Heart left ventricle (tissue), 16 donors: Measurements from ENCODE around the gene ROR1. TPM values are rescaled to one million over a fixed set of nuclear protein-coding genes. Genes with fewer than 3 reads are reported as not detected.

Source experiments
- ATAC-seq, 4 donors: fragments of 200-7000 bp; cut with Tn5 transposase; one replicate each; pipeline ENCODE4 v1.9.1; 2020 to 2022; ENCODE audit warnings: moderate library complexity in 4 of 4, mild to moderate bottlenecking in 3 of 4, moderate number of reproducible peaks in 1 of 4
- DNase-seq, 5 donors: peaks; one replicate each; pipeline ENCODE4 v3.0.0-alpha.2; 2020
- H3K27ac ChIP-seq, 12 donors: fragments of 200-600 bp; sonication (generic) in 4 of 12; one replicate each; pipeline versions ENCODE4 v1.5.0 to v1.8.0; 2016 to 2022; ENCODE audit warnings: mild to moderate bottlenecking in 2 of 12
- H3K27me3 ChIP-seq, 9 donors: fragments of 200-600 bp; sonication (generic) in 2 of 9; one replicate each; pipeline versions ENCODE4 v1.5.1 to v1.8.0; 2016 to 2022; ENCODE audit warnings: mild to moderate bottlenecking in 3 of 9
- H3K36me3 ChIP-seq, 9 donors: fragments of 200-600 bp; sonication (generic) in 2 of 9; one replicate each; pipeline versions ENCODE4 v1.5.0 to v1.8.0; 2018 to 2022; ENCODE audit warnings: mild to moderate bottlenecking in 2 of 9
- H3K4me1 ChIP-seq, 12 donors: fragments of 200-600 bp; sonication (generic) in 4 of 12; one replicate each; pipeline versions ENCODE4 v1.5.0 to v1.8.0; 2016 to 2022; ENCODE audit warnings: mild to moderate bottlenecking in 3 of 12
- H3K4me3 ChIP-seq, 12 donors: fragments of 200-600 bp; sonication (generic) in 4 of 12; one replicate each; pipeline versions ENCODE4 v1.5.0 to v1.8.0; 2017 to 2022; ENCODE audit warnings: mild to moderate bottlenecking in 9 of 12, moderate library complexity in 4 of 12
- H3K9me3 ChIP-seq, 12 donors: fragments of 200-600 bp; sonication (generic) in 4 of 12; one replicate each; pipeline versions ENCODE4 v1.5.0 to v1.8.0; 2016 to 2022; ENCODE audit warnings: mild to moderate bottlenecking in 1 of 12
- CTCF ChIP-seq, 12 donors: fragments of 200-600 bp; sonication (generic) in 4 of 12; IDR thresholded peaks; one replicate each; pipeline versions ENCODE4 v1.5.0 to v1.8.0; 2018 to 2022; ENCODE audit warnings: antibody characterized with exemption in 12 of 12, mild to moderate bottlenecking in 5 of 12
- POLR2A ChIP-seq, 2 donors: fragments of 450-650 bp; IDR thresholded peaks; one replicate each; pipeline ENCODE4 v1.6.1; 2017; ENCODE audit warnings: antibody characterized with exemption in 2 of 2, mild to moderate bottlenecking in 2 of 2, moderate library complexity in 2 of 2
- WGBS, 4 donors: extraction: QIAGEN DNeasy Blood & Tissue Kit in 2 of 4; methylation state at CpG; one replicate each; pipeline versions ENCODE4 v1.1.5 to v1.1.7; 2013 to 2018; 5-methylcytosine and 5-hydroxymethylcytosine counted together
- intact Hi-C, 10 donors: fragments of 100-400 bp; cut with DNase I; formaldehyde crosslinking; loops; one replicate each; pipeline versions ENCODE4 v1.11.1 to v1.14.2; 2022
- polyA plus RNA-seq, 2 donors: library from polyadenylated mRNA; stranded (reverse); fragments of 200-250 nt; gene quantifications; one replicate each; pipeline ENCODE4 v1.2.3, GENCODE V29; 2013
- total RNA-seq, 9 donors: library from RNA; depleted of rRNA in 2 of 9; stranded (reverse); fragments of >200 nt in 2 of 9; fragmentation: NEBNext Ultra II Directional in 3 of 9; extraction: Animal tissue kit (Norgen Biotek cat#: 25700) in 3 of 9; gene quantifications; one replicate each; pipeline versions ENCODE4 v1.1.0 to v1.2.4, GENCODE V29; 2016 to 2023
- donor health status: ischemic (EF 13 %, LVEDD 7.1; RV severe dilation, severe dysfunction).
- donor health status: healthy with polysubstance abuse.
- donor health status: DM: no; HTN: yes; CAD: no.
- donor health status: DM: no; HTN: no; CAD: no.
- donor health status: ischemic (EF 25% LVEDD 6.9; RV normal size, moderate dysfunction).
- donor health status: ischemic (EF 25% LVEDD 5.7; RV mildly dilated, moderate dysfunction).
- donor health status: healthy.
- donor health status: DM: yes; HTN: yes; CAD: no.
- donor health status: ischemic (EF 35%, LVEDD 5.7; RV mildly dilated, moderate dysfunction).
- donor health status: nonischemic (EF 11% LVEDD 7.7; RV severe dilation, severe dysfunction).
- donor health status: DM: yes; HTN: yes; CAD: no.
- donor health status: PGD.
- donor health status: ischemic (EF 29% LVEDD 5.4; RV normal size, mild dysfunction).
- donor health status: nonischemic (EF 23%, LVEDD 6.1; RV moderate dilation, normal function).

Gene ROR1
- total and polyA plus RNA-seq, 11 donors: 4.1 to 35.3 (median 19.3) TPM

GRCh38 chr1:64107118-64107519 is 333.3 kb downstream of the ROR1 start:
- ATAC-seq: peak in 1 of 4 donors; percentile 17

DNA sequence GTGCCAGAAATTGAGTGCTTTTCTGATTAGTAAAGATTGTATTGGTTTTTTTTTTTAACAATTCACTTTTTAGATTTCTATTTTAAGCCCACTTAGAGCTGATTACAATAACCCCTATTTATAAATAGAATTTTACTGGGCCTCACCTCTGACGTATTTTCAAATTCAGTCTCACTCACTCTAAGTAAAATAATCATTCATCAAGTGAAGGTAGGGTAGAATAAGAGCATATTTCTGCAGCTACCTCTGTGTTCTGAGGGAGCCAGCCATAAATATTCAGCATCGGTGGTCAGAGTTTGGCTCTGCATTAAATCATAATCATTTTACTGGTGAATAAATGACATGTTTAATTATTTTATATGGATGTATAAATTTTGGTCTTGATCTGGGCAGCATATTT is 333.8 kb downstream of the ROR1 start:
- DNase-seq: no peak
- Histone ChIP-seq H3K27me3 (no peaks in the 10 kb centered on the region), H3K4me1 (peaks cover 0 to 11% (median 5%) of the 10 kb centered on the region in 12 donors), H3K9me3 (no peaks in the 10 kb centered on the region), H3K27ac (peak overlapping the region in 6 of 12 donors; percentile 14 to 36 (median 24)), H3K4me3 (no peak overlapping the region), H3K36me3 (no peaks in the 10 kb centered on the region)
- TF ChIP-seq POLR2A (IDR thresholded peaks at IDR 0.05) (no peak), CTCF (IDR thresholded peaks at IDR 0.05) (no peak)
- ATAC-seq: peak; percentile 43 to 74 (median 68)
- intact Hi-C loops: no loop called here
- 49 to 51% (median 49%) methylated on average over 2 of the region's 2 CpGs for WGBS, 4 donors

More at GRCh38 chr1:64107118-64107519, 333.3 kb downstream of the ROR1 start:
- H3K27me3 ChIP-seq: no peaks in the 10 kb centered on the region
- intact Hi-C loops: no loop called here
- H3K9me3 ChIP-seq: no peaks in the 10 kb centered on the region
- TF ChIP-seq CTCF (IDR thresholded peaks at IDR 0.05) (no peak), POLR2A (IDR thresholded peaks at IDR 0.05) (no peak)
- no peak for DNase-seq
- H3K27ac ChIP-seq: peak overlapping the region in 4 of 12 donors; percentile 14 to 35 (median 24)
- H3K4me1 ChIP-seq: peaks cover 0 to 11% (median 5%) of the 10 kb centered on the region in 12 donors
- no peak overlapping the region for H3K4me3 ChIP-seq
- no peaks in the 10 kb centered on the region for H3K36me3 ChIP-seq
- 59 to 82% (median 80%) methylated on average over 4 of the region's 4 CpGs for WGBS, 4 donors

DNA sequence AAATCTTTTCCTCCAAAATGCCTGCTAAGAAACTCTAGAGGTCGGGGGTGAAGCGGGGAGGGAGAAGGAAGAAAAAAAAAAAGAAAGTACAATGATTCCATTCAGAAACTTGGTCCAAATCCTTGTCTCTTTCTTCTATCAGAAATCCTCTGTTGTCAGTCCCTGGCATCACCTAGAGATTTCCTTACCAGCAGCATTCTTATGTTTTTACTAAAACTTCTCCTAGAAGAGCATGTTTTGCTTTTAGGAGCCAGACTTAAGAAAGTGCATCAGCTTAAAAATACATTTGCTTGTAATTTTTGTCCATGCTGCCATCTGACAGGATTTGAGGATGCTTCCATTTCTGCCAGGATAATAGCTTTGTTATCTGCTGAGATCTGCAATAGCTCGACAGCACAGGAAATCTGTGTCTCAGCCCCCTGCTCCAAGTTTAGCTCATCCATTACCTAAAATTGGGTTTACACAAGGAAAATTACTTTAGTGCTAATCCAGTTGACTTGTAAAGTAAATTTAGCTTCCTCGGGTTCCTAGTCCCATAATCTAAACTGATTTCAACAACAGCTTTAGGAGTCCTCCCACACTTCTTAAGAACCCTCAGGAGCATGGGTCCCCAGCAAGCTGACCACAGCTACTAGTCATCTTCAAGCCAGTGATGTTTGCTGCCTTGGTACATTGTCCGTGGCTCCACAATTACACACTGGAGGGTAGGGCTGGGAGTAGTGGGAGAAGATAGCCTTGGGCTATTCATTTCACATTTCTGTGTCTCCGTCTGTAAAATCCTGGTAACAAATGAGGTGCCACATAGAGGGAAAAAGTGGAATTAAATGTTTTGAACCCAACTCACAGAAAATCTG is 337.3 kb downstream of the ROR1 start:
- peaks cover 0 to 19% (median 5%) of the 10 kb centered on the region in 12 donors for H3K4me1 ChIP-seq
- no peak for DNase-seq
- intact Hi-C loops: no loop called here
- 67 to 73% (median 69%) methylated on average over 6 of the region's 6 CpGs for WGBS, 4 donors
- no peak overlapping the region for H3K4me3 ChIP-seq
- no peaks in the 10 kb centered on the region for H3K9me3 ChIP-seq
- TF ChIP-seq CTCF (IDR thresholded peaks at IDR 0.05) (no peak), POLR2A (IDR thresholded peaks at IDR 0.05) (no peak)
- no peak overlapping the region for H3K27ac ChIP-seq
- H3K27me3 ChIP-seq: no peaks in the 10 kb centered on the region
- ATAC-seq: no peak
- H3K36me3 ChIP-seq: no peaks in the 10 kb centered on the region

DNA sequence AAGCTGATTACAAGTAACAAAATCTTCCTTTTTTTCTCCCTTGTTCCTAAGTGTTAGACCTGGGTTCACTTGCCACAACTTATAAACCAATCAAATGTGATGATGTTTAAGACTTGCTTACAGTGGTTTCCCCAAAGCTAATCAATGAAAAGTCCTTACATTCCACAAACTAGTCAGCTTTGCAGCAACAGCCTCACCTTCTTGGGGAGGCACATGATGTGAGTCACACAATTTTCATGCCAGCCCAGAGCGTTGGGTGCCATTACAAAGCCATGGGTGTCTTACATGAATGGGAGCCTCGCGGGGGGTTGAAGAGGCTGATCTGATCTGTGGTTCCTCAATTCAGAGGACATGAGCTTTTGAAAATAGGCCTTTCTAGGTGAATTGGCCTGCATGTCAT is 338.0 kb downstream of the ROR1 start:
- Histone ChIP-seq H3K4me1 (peaks cover 0 to 19% (median 5%) of the 10 kb centered on the region in 12 donors), H3K36me3 (no peaks in the 10 kb centered on the region), H3K27me3 (no peaks in the 10 kb centered on the region), H3K4me3 (no peak overlapping the region), H3K9me3 (no peaks in the 10 kb centered on the region), H3K27ac (no peak overlapping the region)
- intact Hi-C loops: no loop called here
- TF ChIP-seq POLR2A (IDR thresholded peaks at IDR 0.05): no peak
- no peak for TF ChIP-seq CTCF (IDR thresholded peaks at IDR 0.05)
- ATAC-seq: no peak
- no peak for DNase-seq
- 66 to 88% (median 76%) methylated on average over 3 of the region's 3 CpGs for WGBS, 4 donors
